K562 (cell line): Measurements from ENCODE around the gene MAP4K1. TPM values are rescaled to one million over a fixed set of nuclear protein-coding genes. Genes with fewer than 3 reads are reported as not detected.
A peak's percentile ranks its signal among the peaks of the same experiment; 100 is the strongest.

ENCODE experiments used
- ATAC-seq: fragments of 200-7000 bp; cut with Tn5 transposase; 3 replicates; pipeline ENCODE4 v1.9.1; 2020; ENCODE audit warnings: moderate library complexity
- BruUV-seq: library from RNA; stranded (reverse); fragments of 400-500 nt; replicated peaks from 2 replicates; lab custom pipeline; 2021; lab: Mats Ljungman, UMichigan
- CTCF ChIA-PET: fragments of 300-600 bp; formaldehyde crosslinking; extraction: SDS; loops from one replicate; lab custom pipeline; 2021; ENCODE audit warnings: low intra/inter-chr PET ratio; lab: Yijun Ruan, JAX
- POLR2A ChIA-PET: fragments of 300-600, 350-650 bp; sonication (Branson Sonifier 250); formaldehyde crosslinking; extraction: SDS; loops from one replicate; lab custom pipeline; 2021; ENCODE audit warnings: antibody characterized with exemption, inconsistent platforms; lab: Yijun Ruan, JAX
- DNase-seq, 4 experiments: peaks; one replicate each; pipeline versions ENCODE4 v3.0.0 to v3.0.0-alpha.2; 2011 to 2018; ENCODE audit warnings: low spot score in 3 of 4, mixed read lengths in 3 of 4; ENCODE audit errors: extremely low read depth in 1 of 4
- FAIRE-seq: peaks from 2 replicates; lab custom pipeline; 2011; peaks lifted over from hg19 to GRCh38; lab: Jason Lieb, UNC
- H2AFZ ChIP-seq: 2 replicates; pipeline ENCODE4 v1.6.0; 2011; ENCODE audit warnings: low read depth, low read length, control low read depth, inconsistent platforms
- H3K27ac ChIP-seq: fragments of 200-600 bp; 3 replicates; pipeline ENCODE4 v1.8.0; 2011; ENCODE audit warnings: low read depth, mild to moderate bottlenecking, control low read depth, inconsistent platforms, low read length, moderate library complexity, mixed read lengths; ENCODE audit errors: extremely low read depth
- H3K27me3 ChIP-seq, 2 experiments: fragments of 300-600 bp in 1 of 2; 2 replicates in 1 of 2; 3 replicates in 1 of 2; pipeline versions ENCODE4 v1.6.0 to v1.8.0; 2011; ENCODE audit warnings: inconsistent platforms in 2 of 2, low read length in 2 of 2, mild to moderate bottlenecking in 1 of 2, mixed read lengths in 1 of 2, moderate library complexity in 1 of 2; ENCODE audit not compliant: control insufficient read depth in 2 of 2, insufficient read depth in 2 of 2
- H3K36me3 ChIP-seq: fragments of 300-600 bp; 3 replicates; pipeline ENCODE4 v1.8.0; 2011; ENCODE audit warnings: mild to moderate bottlenecking, low read length, inconsistent platforms; ENCODE audit not compliant: control insufficient read depth, insufficient read depth
- H3K4me1 ChIP-seq, 2 experiments: fragments of 200-600 bp in 1 of 2; replicated peaks in 1 of 2; 2 replicates in 1 of 2; 3 replicates in 1 of 2; pipeline versions ENCODE4 v1.5.1 to v1.8.0; 2011; ENCODE audit warnings: inconsistent platforms in 2 of 2, low read length in 2 of 2, mild to moderate bottlenecking in 1 of 2, mixed read lengths in 1 of 2, moderate library complexity in 1 of 2; ENCODE audit not compliant: control insufficient read depth in 2 of 2, insufficient read depth in 2 of 2
- H3K4me2 ChIP-seq: 2 replicates; pipeline ENCODE4 v1.6.1; 2011; ENCODE audit warnings: low read length, control low read depth, inconsistent platforms, mixed read lengths; ENCODE audit not compliant: insufficient read depth
- H3K4me3 ChIP-seq: fragments of 200-600 bp; sonication (generic), shearing (Covaris generic); 2 replicates; pipeline ENCODE4 v1.5.1; 2016; ENCODE audit warnings: control low read depth, inconsistent platforms
- H3K79me2 ChIP-seq: fragments of 200-600 bp; 3 replicates; pipeline ENCODE4 v1.8.0; 2011; ENCODE audit warnings: low read length, inconsistent platforms; ENCODE audit not compliant: control insufficient read depth, insufficient read depth
- H3K9ac ChIP-seq, 2 experiments: 2 replicates each; pipeline versions ENCODE4 v1.6.0 to v1.6.1; 2011; ENCODE audit warnings: low read depth in 2 of 2, low read length in 2 of 2, control low read depth in 1 of 2, inconsistent platforms in 1 of 2, mild to moderate bottlenecking in 1 of 2, mixed read lengths in 1 of 2; ENCODE audit not compliant: insufficient read depth in 1 of 2
- H3K9me1 ChIP-seq: one replicate; pipeline ENCODE4 v1.6.0; 2011; ENCODE audit warnings: inconsistent platforms, mild to moderate bottlenecking, low read length, moderate library complexity; ENCODE audit not compliant: control insufficient read depth, insufficient read depth
- H3K9me3 ChIP-seq: replicated peaks from 2 replicates; pipeline ENCODE4 v1.5.1; 2011; ENCODE audit warnings: low read depth, low read length, inconsistent platforms; ENCODE audit not compliant: control insufficient read depth, insufficient read depth
- H4K20me1 ChIP-seq: replicated peaks from 2 replicates; pipeline ENCODE4 v1.6.1; 2011; ENCODE audit warnings: low read length, inconsistent platforms, mixed read lengths; ENCODE audit not compliant: control insufficient read depth, insufficient read depth
- ADNP ChIP-seq: fragments of 200-800 bp; sonication (Bioruptor generic); IDR thresholded peaks from 2 replicates; pipeline ENCODE4 v1.6.1; 2016; ENCODE audit warnings: missing genetic modification characterization, missing compliant biosample characterization
- ARID3A ChIP-seq: IDR thresholded peaks from 2 replicates; pipeline ENCODE4 v1.6.1; 2012; ENCODE audit warnings: low read depth, low read length, improper control_type of control experiment, borderline replicate concordance
- BCOR ChIP-seq: fragments of 450-650 bp; IDR thresholded peaks from 2 replicates; pipeline ENCODE4 v1.6.1; 2016
- EP400 ChIP-seq: fragments of 450-650 bp; IDR thresholded peaks from 2 replicates; pipeline ENCODE4 v1.6.1; 2017; ENCODE audit warnings: antibody characterized with exemption, mild to moderate bottlenecking, moderate library complexity
- FOS ChIP-seq: IDR thresholded peaks from 3 replicates; pipeline ENCODE4 v1.6.1; 2011; ENCODE audit not compliant: insufficient read length; ENCODE audit errors: extremely low read depth
- HNRNPUL1 ChIP-seq: fragments of 200-400 bp; formaldehyde crosslinking; IDR thresholded peaks from 2 replicates; pipeline ENCODE4 v1.6.1; 2017; ENCODE audit warnings: low read length
- RBM25 ChIP-seq: fragments of 200-400 bp; formaldehyde crosslinking; IDR thresholded peaks from 2 replicates; pipeline ENCODE4 v1.6.1; 2018; ENCODE audit warnings: low read length, low read depth, moderate library complexity; ENCODE audit not compliant: severe bottlenecking
- WGBS: fragments of 100-300 bp; shearing (Covaris generic); methylation state at CpG from one replicate; pipeline ENCODE4 v1.1.6; 2016; ENCODE audit warnings: low coverage, mixed read lengths; ENCODE audit not compliant: insufficient coverage; ENCODE audit errors: missing lambda C conversion rate; 5-methylcytosine and 5-hydroxymethylcytosine counted together
- in situ Hi-C: fragments of 300-500 bp; cut with MboI; formaldehyde crosslinking; loops from 4 replicates; pipeline ENCODE4 v1.15.0; 2018; ENCODE audit warnings: inconsistent platforms, mixed read lengths
- intact Hi-C: fragments of 100-400 bp; cut with micrococcal nuclease; formaldehyde crosslinking; loops from 2 replicates; pipeline ENCODE4 v1.14.2; 2022
- polyA plus RNA-seq, 8 experiments: library from polyadenylated mRNA; depleted of rRNA in 4 of 8; stranded (reverse) in 5 of 8; unstranded in 3 of 8; fragments of >200 nt; fragmentation: Nextera tagmentation in 2 of 8; fragmentation: Illumina TruSeq in 1 of 8; extraction: Ambion mirVana in 2 of 8; extraction: Trizol in 1 of 8; gene quantifications; 2 replicates each; pipeline versions ENCODE4 v1.2.1 to v1.2.3, GENCODE V29; 2011 to 2014; ENCODE audit warnings: inconsistent platforms in 1 of 8, missing spikeins in 1 of 8
- total RNA-seq, 7 experiments: library from RNA; depleted of rRNA in 6 of 7; stranded (reverse); fragments of >200 nt in 6 of 7; fragmentation: Illumina TruSeq in 2 of 7; extraction: Trizol in 2 of 7; gene quantifications; 2 replicates each; pipeline versions ENCODE4 v1.2.1 to v1.2.3, GENCODE V29; 2011 to 2021; ENCODE audit warnings: low replicate concordance in 1 of 7
- TF ChIP-seq, protein P1 (sequence below): fragments of 450-650 bp; conservative IDR thresholded peaks from 2 replicates; pipeline ENCODE4 v1.6.1; 2016; ENCODE audit warnings: missing genetic modification characterization, low read depth, mild to moderate bottlenecking, control low read depth, missing compliant biosample characterization

MAP4K1 gene
- total and polyA plus RNA-seq, 9 of the 15 experiments (the other 6 are each of a cell fraction or from before 2014, with no cell fraction given), result 0.14 to 3.2 (median 0.73) TPM; not detected in 1

GRCh38 chr19:38616265-38616664 lies 1.5 kb downstream of the MAP4K1 start:
- H3K27me3 ChIP-seq, result no peaks in the 10 kb centered on the region
- H3K4me3 ChIP-seq, result no peak overlapping the region
- H3K4me1 ChIP-seq, result peaks cover 13 to 37% of the 10 kb centered on the region in 2 experiments; a peak in 4 of 5 replicates
- no peak overlapping the region for H2AFZ ChIP-seq
- DNase-seq, result no peak
- peaks cover 30% of the 10 kb centered on the region for H3K79me2 ChIP-seq
- no peak overlapping the region for H3K4me2 ChIP-seq
- BruUV-seq, result no TSS peak
- intact Hi-C loops, result loop anchor here (5.0 kb wide), 1 partner anchor 59 kb away; no protein-coding TSS in a partner anchor
- POLR2A ChIA-PET, result interaction anchor here (0.6 kb wide), 1 partner anchor 161 kb away, joined by 3 read pairs; no protein-coding TSS in a partner anchor
- H4K20me1 ChIP-seq, result 0 out of 2 replicates have a peak, but pooled peaks cover 4% of the 10 kb centered on the region
- H3K9me1 ChIP-seq, result no peaks in the 10 kb centered on the region
- H3K9ac ChIP-seq, result no peak overlapping the region
- 92% methylated on average over 6 of the region's 6 CpGs for whole genome bisulfite sequencing
- TF ChIP-seq ARID3A, result no peak
- peak; percentile 73; the same call in 1 of the 2 replicates for TF ChIP-seq ADNP (tag)
- peak; percentile 63 for TF ChIP-seq RBM25
- no peak for TF ChIP-seq FOS
- TF ChIP-seq BCOR, result peak; percentile 73
- TF ChIP-seq EP400, result no peak
- TF ChIP-seq HNRNPUL1, result no peak
- TF ChIP-seq, protein P1, sequence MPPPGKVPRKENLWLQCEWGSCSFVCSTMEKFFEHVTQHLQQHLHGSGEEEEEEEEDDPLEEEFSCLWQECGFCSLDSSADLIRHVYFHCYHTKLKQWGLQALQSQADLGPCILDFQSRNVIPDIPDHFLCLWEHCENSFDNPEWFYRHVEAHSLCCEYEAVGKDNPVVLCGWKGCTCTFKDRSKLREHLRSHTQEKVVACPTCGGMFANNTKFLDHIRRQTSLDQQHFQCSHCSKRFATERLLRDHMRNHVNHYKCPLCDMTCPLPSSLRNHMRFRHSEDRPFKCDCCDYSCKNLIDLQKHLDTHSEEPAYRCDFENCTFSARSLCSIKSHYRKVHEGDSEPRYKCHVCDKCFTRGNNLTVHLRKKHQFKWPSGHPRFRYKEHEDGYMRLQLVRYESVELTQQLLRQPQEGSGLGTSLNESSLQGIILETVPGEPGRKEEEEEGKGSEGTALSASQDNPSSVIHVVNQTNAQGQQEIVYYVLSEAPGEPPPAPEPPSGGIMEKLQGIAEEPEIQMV (tag), result no peak
- TF ChIP-seq, all 486 proteins: peak for 3
- FAIRE-seq (no peak), ATAC-seq (no peak)
- H3K27ac ChIP-seq, result no peak overlapping the region
- CTCF ChIA-PET, result no interaction called here
- peaks cover 19% of the 10 kb centered on the region for H3K36me3 ChIP-seq
- in situ Hi-C loops, result loop anchor here (10.0 kb wide), 1 partner anchor 381 kb away; no protein-coding TSS in a partner anchor
- no peaks in the 10 kb centered on the region for H3K9me3 ChIP-seq
